SU-DHL-6 (cell line): ENCODE measurements around the gene TDRD7.
"Not testable (repeated sequence)": the region's sequence is repeated elsewhere in the genome, so short reads cannot be mapped to it uniquely, and the experiment has no call there.

Experiments used
- H2AFZ ChIP-seq: fragments of 200-600 bp; sonication (generic); 2 replicates; pipeline ENCODE4 v1.6.1; 2014; ENCODE audit warnings: low read depth, mild to moderate bottlenecking, moderate library complexity, mixed read lengths, antibody characterized with exemption, low read length; ENCODE audit not compliant: severe bottlenecking
- H3F3A ChIP-seq: fragments of 200-600 bp; shearing (Covaris generic); 2 replicates; pipeline ENCODE4 v1.6.0; 2016; ENCODE audit warnings: antibody characterized with exemption, mild to moderate bottlenecking; ENCODE audit not compliant: insufficient read depth
- H3K27ac ChIP-seq: fragments of 200-600 bp; sonication (generic); 2 replicates; pipeline ENCODE4 v1.5.1; 2016; ENCODE audit warnings: low read depth, mild to moderate bottlenecking, low read length, moderate library complexity, mixed read lengths
- H3K27me3 ChIP-seq: fragments of 200-600 bp; sonication (generic), shearing (Covaris generic); 2 replicates; pipeline ENCODE4 v1.6.0; 2014; ENCODE audit warnings: mild to moderate bottlenecking, low read length
- H3K36me3 ChIP-seq: fragments of 200-600 bp; sonication (generic); 2 replicates; pipeline ENCODE4 v1.6.1; 2014; ENCODE audit warnings: mild to moderate bottlenecking, low read length, mixed read lengths
- H3K4me2 ChIP-seq: fragments of 300-600, 200-600 bp; shearing (Covaris generic), sonication (generic); 2 replicates; pipeline ENCODE4 v1.6.0; 2014; ENCODE audit warnings: low read length, low read depth, mild to moderate bottlenecking; ENCODE audit not compliant: poor library complexity, severe bottlenecking
- H3K4me3 ChIP-seq: fragments of 200-600 bp; sonication (generic); 2 replicates; pipeline ENCODE4 v1.5.1; 2014; ENCODE audit warnings: antibody characterized with exemption, low read length, mild to moderate bottlenecking, mixed read lengths; ENCODE audit not compliant: insufficient read depth, poor library complexity, severe bottlenecking
- H3K79me2 ChIP-seq: fragments of 200-600 bp; sonication (generic); 2 replicates; pipeline ENCODE4 v1.6.1; 2014; ENCODE audit warnings: mild to moderate bottlenecking, low read length, moderate library complexity; ENCODE audit not compliant: insufficient read depth
- H3K9ac ChIP-seq: fragments of 200-600 bp; sonication (generic); 2 replicates; pipeline ENCODE4 v1.7.0; 2014; ENCODE audit warnings: mild to moderate bottlenecking, low read length
- H3K9me2 ChIP-seq: fragments of 200-600 bp; sonication (generic); replicated peaks from 2 replicates; pipeline ENCODE4 v1.6.1; 2014; ENCODE audit warnings: low read length; ENCODE audit not compliant: insufficient read depth
- H3K9me3 ChIP-seq: fragments of 200-600 bp; sonication (generic); 2 replicates; pipeline ENCODE4 v1.6.1; 2014; ENCODE audit warnings: low read length, mixed read lengths; ENCODE audit not compliant: insufficient read depth
- H4K20me1 ChIP-seq: fragments of 200-600 bp; sonication (generic); 2 replicates; pipeline ENCODE4 v1.6.1; 2014; ENCODE audit warnings: low read depth, mild to moderate bottlenecking, antibody characterized with exemption, low read length, moderate library complexity, mixed read lengths
- CTCF ChIP-seq: fragments of 200-600 bp; sonication (generic); IDR thresholded peaks from one replicate; pipeline ENCODE4 v1.5.1; 2017; ENCODE audit warnings: antibody characterized with exemption, mild to moderate bottlenecking, low read length, moderate library complexity; ENCODE audit not compliant: insufficient read depth, poor library complexity, severe bottlenecking
- EZH2phosphoT487 ChIP-seq: fragments of 200-600 bp; sonication (generic), shearing (Covaris generic); conservative IDR thresholded peaks from 2 replicates; pipeline ENCODE4 v1.6.1; 2018; ENCODE audit warnings: mild to moderate bottlenecking, antibody characterized with exemption, low read length, moderate library complexity, mixed read lengths

The TDRD7 gene

GRCh38 chr9:97445119-97445701, 33.3 kb downstream of the TDRD7 start:
- Histone ChIP-seq H3K79me2 (no peaks in the 10 kb centered on the region), H3K27me3 (no peaks in the 10 kb centered on the region), H4K20me1 (no peaks in the 10 kb centered on the region), H3K4me3 (no peak overlapping the region), H3K4me2 (no peak overlapping the region), H3F3A (no peaks in the 10 kb centered on the region), H3K9me2 (no peaks in the 10 kb centered on the region), H3K27ac (no peak overlapping the region), H3K36me3 (no peaks in the 10 kb centered on the region), H3K9me3 (no peaks in the 10 kb centered on the region), H3K9ac (no peak overlapping the region), H2AFZ (no peak overlapping the region)
- no peak for TF ChIP-seq CTCF
- TF ChIP-seq EZH2phosphoT487, result no peak

GRCh38 chr9:97447001-97447400, 35.1 kb downstream of the TDRD7 start:
- no peaks in the 10 kb centered on the region for H4K20me1 ChIP-seq
- H3K9me2 ChIP-seq, result no peaks in the 10 kb centered on the region
- no peak overlapping the region for H3K9ac ChIP-seq
- TF ChIP-seq EZH2phosphoT487, result no peak
- no peak for TF ChIP-seq CTCF
- no peak overlapping the region for H3K4me3 ChIP-seq
- H3F3A ChIP-seq, result no peaks in the 10 kb centered on the region
- H2AFZ ChIP-seq, result no peak overlapping the region
- H3K79me2 ChIP-seq, result no peaks in the 10 kb centered on the region
- no peaks in the 10 kb centered on the region for H3K27me3 ChIP-seq
- no peaks in the 10 kb centered on the region for H3K36me3 ChIP-seq
- no peaks in the 10 kb centered on the region for H3K9me3 ChIP-seq
- H3K27ac ChIP-seq, result no peak overlapping the region
- H3K4me2 ChIP-seq, result no peak overlapping the region

- H3K9ac ChIP-seq, H3K27me3 ChIP-seq, H2AFZ ChIP-seq, H3K79me2 ChIP-seq, H3F3A ChIP-seq, H3K4me3 ChIP-seq, H3K4me2 ChIP-seq, H3K36me3 ChIP-seq, H3K9me2 ChIP-seq, H4K20me1 ChIP-seq, H3K9me3 ChIP-seq, H3K27ac ChIP-seq: not testable (repeated sequence)
These were observed 41.7 kb downstream of the TDRD7 start for GRCh38 chr9:97453573-97453972.

GRCh38 chr9:97456841-97457240, 44.9 kb downstream of the TDRD7 start:
- H3K36me3 ChIP-seq, H3K9ac ChIP-seq, H3F3A ChIP-seq, H3K9me2 ChIP-seq, H2AFZ ChIP-seq, H3K4me3 ChIP-seq, H3K4me2 ChIP-seq, H3K79me2 ChIP-seq, H3K27me3 ChIP-seq, H3K27ac ChIP-seq, H4K20me1 ChIP-seq, H3K9me3 ChIP-seq: not testable (repeated sequence)
